ENCODE data around the gene LYL1. TPM values are rescaled to one million over a fixed set of nuclear protein-coding genes. Genes with fewer than 3 reads are reported as not detected.

LYL1 gene
- total RNA-seq, 4 donors from 2014 or later, result 5.5 to 29.9 (median 20.5) TPM

- TF ChIP-seq, protein P1, sequence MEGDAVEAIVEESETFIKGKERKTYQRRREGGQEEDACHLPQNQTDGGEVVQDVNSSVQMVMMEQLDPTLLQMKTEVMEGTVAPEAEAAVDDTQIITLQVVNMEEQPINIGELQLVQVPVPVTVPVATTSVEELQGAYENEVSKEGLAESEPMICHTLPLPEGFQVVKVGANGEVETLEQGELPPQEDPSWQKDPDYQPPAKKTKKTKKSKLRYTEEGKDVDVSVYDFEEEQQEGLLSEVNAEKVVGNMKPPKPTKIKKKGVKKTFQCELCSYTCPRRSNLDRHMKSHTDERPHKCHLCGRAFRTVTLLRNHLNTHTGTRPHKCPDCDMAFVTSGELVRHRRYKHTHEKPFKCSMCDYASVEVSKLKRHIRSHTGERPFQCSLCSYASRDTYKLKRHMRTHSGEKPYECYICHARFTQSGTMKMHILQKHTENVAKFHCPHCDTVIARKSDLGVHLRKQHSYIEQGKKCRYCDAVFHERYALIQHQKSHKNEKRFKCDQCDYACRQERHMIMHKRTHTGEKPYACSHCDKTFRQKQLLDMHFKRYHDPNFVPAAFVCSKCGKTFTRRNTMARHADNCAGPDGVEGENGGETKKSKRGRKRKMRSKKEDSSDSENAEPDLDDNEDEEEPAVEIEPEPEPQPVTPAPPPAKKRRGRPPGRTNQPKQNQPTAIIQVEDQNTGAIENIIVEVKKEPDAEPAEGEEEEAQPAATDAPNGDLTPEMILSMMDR (IDR thresholded peaks at IDR 0.05), result no peak
- DNase-seq (ENCODE audit: low spot score) (no peak), ATAC-seq (ENCODE audit: low FRiP score) (no peak)
Observed at GRCh38 chr19:13117176-13117771, 14.6 kb upstream of the LYL1 start.

DNA sequence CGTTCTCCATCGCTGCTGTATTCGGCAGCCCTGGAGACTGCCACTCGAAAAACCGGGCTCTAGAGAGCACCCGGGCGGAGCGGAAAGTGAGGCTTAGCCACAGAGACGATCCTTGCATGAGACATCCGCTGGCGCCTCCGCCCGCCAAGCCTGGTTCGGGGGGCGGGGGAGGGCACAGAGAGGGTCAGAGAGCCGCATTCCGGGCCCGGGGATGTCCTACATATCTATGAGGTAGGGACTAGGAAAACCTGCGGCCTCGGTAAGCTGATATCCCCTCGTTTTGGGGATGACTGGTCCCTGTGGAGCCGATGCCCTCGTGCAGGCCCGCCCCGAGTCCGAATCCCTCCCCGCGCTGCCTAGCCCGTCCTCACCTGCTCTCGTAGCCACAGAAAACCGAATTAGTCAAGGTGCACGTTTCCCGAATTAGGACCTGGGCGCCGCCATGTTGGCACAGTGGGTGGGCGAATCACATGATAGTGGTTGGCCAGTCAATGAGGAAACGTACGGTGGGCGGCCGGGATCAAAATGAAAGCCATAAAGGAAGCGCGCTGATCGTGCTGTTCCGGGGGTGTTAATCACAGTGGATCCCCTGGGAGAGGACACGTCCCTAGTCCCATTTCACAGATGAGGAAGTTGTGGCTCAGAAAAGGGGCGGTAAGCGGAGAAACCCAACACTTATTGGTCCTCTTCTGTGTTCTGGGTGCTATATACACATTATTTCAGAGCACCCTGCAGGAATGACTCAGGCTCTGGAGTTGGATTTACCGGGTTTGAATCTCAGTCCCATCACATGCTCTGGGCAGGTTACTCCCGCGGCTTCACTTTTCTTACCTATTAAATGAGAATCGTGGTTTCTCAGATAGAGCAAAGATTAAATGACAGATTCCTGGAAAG is 13.9 kb upstream of the LYL1 start, which contains the start of gene TRMT1:
Gene TRMT1 (minus strand): TSS at position 459 of the 894 bp plus-strand sequence. CDS start 341 bp downstream, at position 118.
- TF ChIP-seq, protein P1 (IDR thresholded peaks at IDR 0.05), result no peak
- peak; percentile 49 for ATAC-seq (ENCODE audit: low FRiP score)
- DNase-seq (ENCODE audit: low spot score), result peak; percentile 93

DNA sequence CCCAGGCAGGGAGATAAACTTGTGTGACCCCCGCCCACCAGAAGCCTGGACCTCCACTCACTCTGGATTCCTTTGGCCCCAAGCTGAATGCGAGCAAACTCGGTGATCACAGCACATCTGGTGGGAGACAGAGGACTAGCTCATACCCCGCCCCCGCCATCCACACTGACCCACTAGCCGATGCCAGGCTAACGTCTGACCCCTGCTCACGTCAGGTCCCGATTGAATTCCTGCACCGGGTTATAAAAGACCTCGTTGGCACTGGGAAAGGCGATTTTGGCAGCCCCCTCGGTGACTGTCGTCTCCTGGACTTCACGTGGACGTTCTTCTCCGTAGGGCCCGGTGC is 13.3 kb upstream of the LYL1 start:
- ATAC-seq (ENCODE audit: low FRiP score), result no peak
- DNase-seq (ENCODE audit: low spot score), result no peak
- TF ChIP-seq, protein P1 (IDR thresholded peaks at IDR 0.05), result no peak

DNA sequence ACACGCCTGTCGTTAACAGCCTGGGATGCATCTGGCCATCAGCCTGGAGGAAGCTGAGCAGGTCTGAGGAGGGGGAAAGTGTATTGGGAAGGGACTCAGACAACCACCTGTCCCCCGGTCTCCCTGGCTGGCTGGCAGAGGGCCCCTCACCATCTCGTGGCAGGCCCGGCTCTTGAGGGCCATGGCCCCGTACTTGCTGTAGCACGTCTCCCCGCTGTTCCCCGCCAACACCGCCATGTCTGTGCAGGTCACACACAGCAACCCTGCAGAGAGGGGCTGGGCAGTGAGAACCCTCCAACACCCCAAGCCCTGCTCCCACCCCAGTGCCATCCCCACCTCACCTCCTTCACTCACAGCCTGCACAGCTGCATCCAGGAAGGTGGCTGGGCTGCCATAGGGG is 9.9 kb upstream of the LYL1 start:
- DNase-seq (ENCODE audit: low spot score) (no peak), ATAC-seq (ENCODE audit: low FRiP score) (no peak)
- TF ChIP-seq, protein P1 (IDR thresholded peaks at IDR 0.05), result no peak

GRCh38 chr19:13110099-13110610 is 7.5 kb upstream of the LYL1 start:
- DNase-seq (ENCODE audit: low spot score) (no peak), ATAC-seq (ENCODE audit: low FRiP score) (no peak)
- TF ChIP-seq, protein P1 (IDR thresholded peaks at IDR 0.05), result no peak

DNA sequence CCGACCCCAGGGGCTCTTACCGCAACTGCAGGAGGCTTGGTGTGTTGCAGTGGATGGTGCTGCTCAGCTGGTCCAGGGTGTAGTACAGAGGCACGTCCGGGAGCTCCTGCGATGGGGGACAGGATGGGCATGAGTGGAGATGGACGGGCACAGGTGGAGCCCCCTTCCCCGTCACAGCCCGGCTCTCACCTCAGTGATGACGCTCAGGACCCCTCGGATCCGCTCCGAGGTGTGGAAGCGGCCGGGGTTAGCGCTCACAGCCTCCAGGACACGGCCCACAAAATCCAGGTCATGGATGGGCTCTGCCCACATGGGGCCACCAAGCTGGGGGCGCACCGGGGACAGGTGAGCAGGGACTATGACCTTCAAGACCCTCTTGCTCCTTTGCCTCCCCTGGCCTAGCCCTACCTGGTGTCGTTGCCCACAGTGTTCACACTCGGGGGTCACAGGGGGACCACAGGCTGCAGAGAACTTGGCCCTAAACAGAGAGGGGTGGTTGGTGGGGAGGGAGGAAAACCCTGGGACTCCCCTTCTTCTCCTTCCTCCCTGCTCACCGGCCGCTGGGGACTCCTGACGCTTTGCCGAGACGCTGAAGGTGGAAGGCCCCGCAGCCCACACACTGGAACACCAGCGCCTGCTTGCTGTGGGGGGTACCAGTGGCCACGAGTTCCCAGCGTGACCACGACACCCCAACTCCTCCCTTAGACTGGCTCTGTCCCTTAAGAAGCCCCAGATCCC is 6.9 kb upstream of the LYL1 start:
- DNase-seq (ENCODE audit: low spot score) (no peak), ATAC-seq (ENCODE audit: low FRiP score) (no peak)
- TF ChIP-seq, protein P1 (IDR thresholded peaks at IDR 0.05), result no peak

All from omental fat pad (tissue), 4 donors.